SK-N-MC (cell line): ENCODE measurements around the gene BUB1B.

Experiments used
- EZH2 ChIP-seq: fragments of 200-600 bp; sonication (generic); IDR thresholded peaks from one replicate; pipeline ENCODE4 v1.6.1; 2017; ENCODE audit warnings: antibody characterized with exemption
- FOXP2 ChIP-seq: optimal IDR thresholded peaks from 2 replicates; pipeline ENCODE3; 2011; ENCODE audit warnings: mild to moderate bottlenecking, moderate library complexity; ENCODE audit not compliant: insufficient read depth; ENCODE audit errors: extremely low read length, control extremely low read depth
- POLR2AphosphoS5 ChIP-seq: IDR thresholded peaks from 2 replicates; pipeline ENCODE4 v1.6.1; 2012; ENCODE audit warnings: mild to moderate bottlenecking, low read depth, low read length, borderline replicate concordance

DNA sequence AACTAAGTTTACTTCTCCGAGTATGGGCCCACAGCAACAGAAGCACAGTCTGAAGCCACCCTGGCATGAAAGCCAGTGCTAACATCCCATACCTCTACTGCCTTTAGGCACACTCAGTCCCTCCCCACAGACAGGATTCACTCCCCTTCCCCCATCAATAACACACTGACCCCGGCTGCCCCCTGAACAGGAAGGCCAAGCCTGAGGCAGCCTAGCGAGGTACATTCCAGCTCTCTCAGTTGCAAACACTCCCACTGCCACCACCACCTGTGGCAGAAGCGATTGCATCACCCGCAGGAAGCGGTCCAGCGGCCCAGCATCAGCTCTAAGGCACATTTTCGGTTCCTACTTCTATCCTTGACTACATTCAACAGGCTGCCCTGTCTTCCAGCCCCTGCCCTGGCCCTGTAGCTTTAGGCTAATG lies 45.2 kb upstream of the BUB1B start:
- TF ChIP-seq POLR2AphosphoS5 (no peak), EZH2 (no peak), FOXP2 (no peak)
